ENCODE measurements around the gene PTMS.

The PTMS gene

GRCh38 chr12:6766651-6767349, 637 bp downstream of the PTMS start:
- no peak overlapping the region for H2BK15ac ChIP-seq (ENCODE audit: low read length)
- DNase-seq (ENCODE audit: low spot score), result no peak
- peak overlapping the region; percentile 93 to 98 for H3K4me3 ChIP-seq (ENCODE audit: low read length in 2 of 2)
- WGBS, 2 donors (ENCODE audit: extremely low coverage in 2 of 2, insufficient read length in 2 of 2, insufficient replicate concordance in 1 of 2), result no CpG with 5 or more reads among the region's 88 CpGs
- peaks cover 8% of the 10 kb centered on the region for H3K79me1 ChIP-seq (ENCODE audit: low read depth, low read length)
- H3K14ac ChIP-seq (ENCODE audit: low read length), result peak overlapping the region; percentile 58
- H4K8ac ChIP-seq (ENCODE audit: low read depth, low read length), result no peak overlapping the region
- H3K9ac ChIP-seq (ENCODE audit: low read depth, low read length, poor library complexity), result peak overlapping the region; percentile 98
- H2BK120ac ChIP-seq (ENCODE audit: low read depth, low read length), result no peak overlapping the region
- peak overlapping the region; percentile 99 for H2BK5ac ChIP-seq (ENCODE audit: low read length)
- peaks cover 39 to 50% of the 10 kb centered on the region in 2 donors for H3K4me1 ChIP-seq (ENCODE audit: control insufficient read depth in 2 of 2, insufficient read depth in 1 of 2, low read depth in 1 of 2, low read length in 2 of 2)
- peaks cover 0 to under 1% (median 0%) of the 10 kb centered on the region in 3 experiments for H3K27me3 ChIP-seq (ENCODE audit: control insufficient read depth in 3 of 3, insufficient read depth in 3 of 3, low read depth in 1 of 3, low read length in 3 of 3)
- peaks cover 25 to 36% of the 10 kb centered on the region in 2 donors for H3K36me3 ChIP-seq (replicated peaks in 1 of 2; ENCODE audit: control insufficient read depth in 2 of 2, insufficient read depth in 2 of 2, low read length in 2 of 2)
- H2AFZ ChIP-seq (ENCODE audit: low read length), result no peak overlapping the region
- peak overlapping the region; percentile 96 for H3K27ac ChIP-seq (replicated peaks; ENCODE audit: low read length)
- H3K23ac ChIP-seq (ENCODE audit: low read depth, low read length, poor library complexity), result peak overlapping the region; percentile 95
- peaks cover 0 to 4% of the 10 kb centered on the region in 2 donors for H3K9me3 ChIP-seq (replicated peaks in 1 of 2; ENCODE audit: control insufficient read depth in 2 of 2, insufficient read depth in 1 of 2, low read depth in 1 of 2, low read length in 2 of 2)
- H2AK5ac ChIP-seq (ENCODE audit: low read depth, low read length), result peak overlapping the region; percentile 42
- no peak overlapping the region for H4K91ac ChIP-seq (ENCODE audit: low read depth, low read length, poor library complexity)
- no peak overlapping the region for H2BK12ac ChIP-seq (ENCODE audit: low read length)
- peak overlapping the region; percentile 84 for H3K4me2 ChIP-seq (ENCODE audit: insufficient read depth, low read length, poor library complexity, severe bottlenecking)
- H3K18ac ChIP-seq (ENCODE audit: low read length), result peak overlapping the region; percentile 96
- no peak overlapping the region for H3K4ac ChIP-seq (ENCODE audit: low read length)

- Histone ChIP-seq H3K4me3 (ENCODE audit: low read length in 2 of 2) (peak overlapping the region; percentile 93 to 98), H3K4me2 (ENCODE audit: insufficient read depth, low read length, poor library complexity, severe bottlenecking) (peak overlapping the region; percentile 84)
- no peak for DNase-seq (ENCODE audit: low spot score)
Observed at GRCh38 chr12:6767353-6768319, 1.5 kb downstream of the PTMS start.

GRCh38 chr12:6768437-6768914, 2.3 kb downstream of the PTMS start:
- H2BK15ac ChIP-seq (ENCODE audit: low read length), result no peak overlapping the region
- H4K8ac ChIP-seq (ENCODE audit: low read depth, low read length), result no peak overlapping the region
- no peak overlapping the region for H2BK120ac ChIP-seq (ENCODE audit: low read depth, low read length)
- H3K4me2 ChIP-seq (ENCODE audit: insufficient read depth, low read length, poor library complexity, severe bottlenecking), result peak overlapping the region; percentile 84
- WGBS, 2 donors (ENCODE audit: extremely low coverage in 2 of 2, insufficient read length in 2 of 2, insufficient replicate concordance in 1 of 2), result no CpG with 5 or more reads among the region's 6 CpGs
- H3K9ac ChIP-seq (ENCODE audit: low read depth, low read length, poor library complexity), result peak overlapping the region; percentile 100
- H3K4ac ChIP-seq (ENCODE audit: low read length), result no peak overlapping the region
- H3K4me1 ChIP-seq (ENCODE audit: control insufficient read depth in 2 of 2, insufficient read depth in 1 of 2, low read depth in 1 of 2, low read length in 2 of 2), result peaks cover 46 to 48% of the 10 kb centered on the region in 2 donors
- H3K79me1 ChIP-seq (ENCODE audit: low read depth, low read length), result peaks cover 8% of the 10 kb centered on the region
- no peak overlapping the region for H2BK12ac ChIP-seq (ENCODE audit: low read length)
- peak overlapping the region; percentile 96 for H3K27ac ChIP-seq (replicated peaks; ENCODE audit: low read length)
- H3K23ac ChIP-seq (ENCODE audit: low read depth, low read length, poor library complexity), result no peak overlapping the region
- H3K18ac ChIP-seq (ENCODE audit: low read length), result peak overlapping the region; percentile 76
- no peak overlapping the region for H2AFZ ChIP-seq (ENCODE audit: low read length)
- peaks cover 0 to 2% (median 0%) of the 10 kb centered on the region in 3 experiments for H3K27me3 ChIP-seq (ENCODE audit: control insufficient read depth in 3 of 3, insufficient read depth in 3 of 3, low read depth in 1 of 3, low read length in 3 of 3)
- H3K9me3 ChIP-seq (replicated peaks in 1 of 2; ENCODE audit: control insufficient read depth in 2 of 2, insufficient read depth in 1 of 2, low read depth in 1 of 2, low read length in 2 of 2), result peaks cover 0 to 4% of the 10 kb centered on the region in 2 donors
- H3K36me3 ChIP-seq (replicated peaks in 1 of 2; ENCODE audit: control insufficient read depth in 2 of 2, insufficient read depth in 2 of 2, low read length in 2 of 2), result peaks cover 27 to 45% of the 10 kb centered on the region in 2 donors
- peak overlapping the region; percentile 16 for H2AK5ac ChIP-seq (ENCODE audit: low read depth, low read length)
- H2BK5ac ChIP-seq (ENCODE audit: low read length), result no peak overlapping the region
- DNase-seq (ENCODE audit: low spot score), result no peak
- peak overlapping the region; percentile 93 to 98 for H3K4me3 ChIP-seq (ENCODE audit: low read length in 2 of 2)
- H3K14ac ChIP-seq (ENCODE audit: low read length), result no peak overlapping the region
- H4K91ac ChIP-seq (ENCODE audit: low read depth, low read length, poor library complexity), result no peak overlapping the region

More at GRCh38 chr12:6767353-6768319, 1.5 kb downstream of the PTMS start:
- Histone ChIP-seq H3K79me1 (ENCODE audit: low read depth, low read length) (peaks cover 8% of the 10 kb centered on the region), H2BK120ac (ENCODE audit: low read depth, low read length) (peak overlapping the region; percentile 78), H3K14ac (ENCODE audit: low read length) (peak overlapping the region; percentile 98), H2BK12ac (ENCODE audit: low read length) (no peak overlapping the region), H2AFZ (ENCODE audit: low read length) (no peak overlapping the region), H3K36me3 (replicated peaks in 1 of 2; ENCODE audit: control insufficient read depth in 2 of 2, insufficient read depth in 2 of 2, low read length in 2 of 2) (peaks cover 27 to 39% of the 10 kb centered on the region in 2 donors), H2BK15ac (ENCODE audit: low read length) (peak overlapping the region; percentile 7), H4K8ac (ENCODE audit: low read depth, low read length) (no peak overlapping the region), H2BK5ac (ENCODE audit: low read length) (peak overlapping the region; percentile 99), H3K4me1 (ENCODE audit: control insufficient read depth in 2 of 2, insufficient read depth in 1 of 2, low read depth in 1 of 2, low read length in 2 of 2) (peaks cover 44 to 50% of the 10 kb centered on the region in 2 donors), H3K27ac (replicated peaks; ENCODE audit: low read length) (peak overlapping the region; percentile 96), H3K9me3 (replicated peaks in 1 of 2; ENCODE audit: control insufficient read depth in 2 of 2, insufficient read depth in 1 of 2, low read depth in 1 of 2, low read length in 2 of 2) (peaks cover 0 to 4% of the 10 kb centered on the region in 2 donors), H2AK5ac (ENCODE audit: low read depth, low read length) (peak overlapping the region; percentile 30), H3K9ac (ENCODE audit: low read depth, low read length, poor library complexity) (peak overlapping the region; percentile 100), H3K23ac (ENCODE audit: low read depth, low read length, poor library complexity) (peak overlapping the region; percentile 94), H4K91ac (ENCODE audit: low read depth, low read length, poor library complexity) (no peak overlapping the region), H3K4ac (ENCODE audit: low read length) (no peak overlapping the region), H3K18ac (ENCODE audit: low read length) (peak overlapping the region; percentile 96), H3K27me3 (ENCODE audit: control insufficient read depth in 3 of 3, insufficient read depth in 3 of 3, low read depth in 1 of 3, low read length in 3 of 3) (peaks cover 0 to 2% (median 0%) of the 10 kb centered on the region in 3 experiments)
- WGBS, 2 donors (ENCODE audit: extremely low coverage in 2 of 2, insufficient read length in 2 of 2, insufficient replicate concordance in 1 of 2), result no CpG with 5 or more reads among the region's 44 CpGs

All from neuronal stem cell (in vitro differentiated cells).